T-helper 2 cell treated with Interferon-gamma antibody and Interleukin-4, amounts not matched to agents 100 ng/mL and 5 ng/mL, for 36 hours (primary cell): ENCODE data around the gene GNPTAB. TPM values are rescaled to one million over a fixed set of nuclear protein-coding genes. Genes with fewer than 3 reads are reported as not detected.

ENCODE experiments used
- intact Hi-C: fragments of 100-400 bp; cut with micrococcal nuclease; formaldehyde crosslinking; loops from one replicate; pipeline ENCODE4 v1.15.1; 2023
- total RNA-seq: library from RNA; stranded (reverse); gene quantifications from 2 replicates; pipeline ENCODE4 v1.2.3, GENCODE V29; 2022

Gene GNPTAB
- total RNA-seq, 1 donor from 2014 or later = 62.3 TPM

DNA sequence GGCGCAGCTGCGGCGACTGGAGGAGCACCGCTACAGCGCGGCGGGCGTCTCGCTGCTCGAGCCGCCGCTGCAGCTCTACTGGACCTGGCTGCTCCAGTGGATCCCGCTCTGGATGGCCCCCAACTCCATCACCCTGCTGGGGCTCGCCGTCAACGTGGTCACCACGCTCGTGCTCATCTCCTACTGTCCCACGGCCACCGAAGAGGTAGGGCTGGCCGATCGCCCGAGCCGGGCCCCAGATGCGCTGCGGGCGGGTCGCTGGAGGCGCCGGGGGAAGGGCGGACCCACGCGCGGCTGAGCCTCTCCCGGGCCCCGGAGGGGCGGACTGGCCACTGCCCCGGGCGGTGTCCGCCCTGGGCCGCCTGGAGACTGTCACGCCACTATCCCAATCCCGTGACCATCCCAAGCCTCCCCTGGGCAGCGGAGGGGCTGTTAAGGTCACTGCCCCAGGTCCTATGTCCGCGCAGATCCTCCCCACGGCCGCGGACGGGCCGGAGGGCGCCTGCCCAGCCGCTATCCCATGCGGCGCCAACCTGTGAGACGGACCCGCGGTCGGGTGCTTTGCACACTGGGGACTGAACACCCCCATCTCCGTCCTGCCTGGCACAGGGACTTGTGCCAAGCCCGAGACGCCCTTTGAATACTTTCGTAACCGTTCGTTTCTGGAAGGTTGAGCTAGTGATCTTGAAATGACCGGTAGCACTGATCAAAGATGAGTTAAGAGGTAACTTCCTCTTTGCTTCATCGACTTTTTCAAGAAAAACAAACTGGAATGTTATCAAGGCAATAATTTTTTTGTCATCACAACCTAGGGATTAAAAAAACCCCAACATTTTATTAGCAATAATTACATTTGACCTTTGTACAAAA lies 132.6 kb downstream of the GNPTAB start:
- intact Hi-C loops = loop anchor here (2.0 kb wide), 3 partner anchors 27 to 291 kb away; partner anchors contain the start of genes ARL1 and GNPTAB

DNA sequence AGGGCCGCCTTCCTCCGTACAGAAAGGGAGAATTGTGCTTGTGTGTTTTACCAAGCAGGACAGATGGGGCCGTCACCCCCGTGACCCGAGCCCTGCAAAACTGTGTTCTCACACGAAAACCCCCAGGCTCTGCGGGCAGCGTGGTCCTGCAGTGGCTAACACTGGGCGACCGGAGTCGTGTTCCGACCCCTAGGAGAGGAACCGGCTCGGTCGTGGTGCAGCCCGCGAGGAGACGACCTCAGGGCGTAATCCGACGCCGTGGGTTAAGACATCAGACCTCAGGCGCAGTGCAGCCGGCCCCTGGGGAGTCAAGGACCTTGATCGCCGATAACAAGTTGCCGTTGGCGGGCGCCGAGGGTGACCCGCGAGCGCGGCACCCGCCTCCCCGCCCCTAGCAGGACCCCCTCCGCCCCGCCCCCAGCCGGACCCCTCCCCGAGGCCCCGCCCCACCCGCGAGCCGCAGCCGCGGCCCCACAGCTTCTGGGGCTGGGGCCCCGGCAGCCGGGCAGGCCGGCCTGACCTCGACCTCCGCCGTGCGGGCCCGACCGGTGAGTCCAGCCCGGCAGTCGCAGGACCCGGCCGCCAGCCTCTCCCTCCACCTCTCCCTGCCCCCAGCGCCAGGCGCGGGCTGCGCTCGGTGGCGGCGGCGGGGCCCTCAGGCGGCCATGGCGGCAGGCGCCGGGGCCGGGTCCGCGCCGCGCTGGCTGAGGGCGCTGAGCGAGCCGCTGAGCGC lies 133.4 kb downstream of the GNPTAB start, which contains the start of gene CHPT1:
Gene CHPT1, plus strand, starts transcription at position 444 of the 733 bp plus-strand sequence. Its CDS starts 222 bp downstream, at position 666.
- intact Hi-C loops = loop anchor here (2.0 kb wide), 3 partner anchors 27 to 291 kb away; partner anchors contain the start of genes ARL1 and GNPTAB

DNA sequence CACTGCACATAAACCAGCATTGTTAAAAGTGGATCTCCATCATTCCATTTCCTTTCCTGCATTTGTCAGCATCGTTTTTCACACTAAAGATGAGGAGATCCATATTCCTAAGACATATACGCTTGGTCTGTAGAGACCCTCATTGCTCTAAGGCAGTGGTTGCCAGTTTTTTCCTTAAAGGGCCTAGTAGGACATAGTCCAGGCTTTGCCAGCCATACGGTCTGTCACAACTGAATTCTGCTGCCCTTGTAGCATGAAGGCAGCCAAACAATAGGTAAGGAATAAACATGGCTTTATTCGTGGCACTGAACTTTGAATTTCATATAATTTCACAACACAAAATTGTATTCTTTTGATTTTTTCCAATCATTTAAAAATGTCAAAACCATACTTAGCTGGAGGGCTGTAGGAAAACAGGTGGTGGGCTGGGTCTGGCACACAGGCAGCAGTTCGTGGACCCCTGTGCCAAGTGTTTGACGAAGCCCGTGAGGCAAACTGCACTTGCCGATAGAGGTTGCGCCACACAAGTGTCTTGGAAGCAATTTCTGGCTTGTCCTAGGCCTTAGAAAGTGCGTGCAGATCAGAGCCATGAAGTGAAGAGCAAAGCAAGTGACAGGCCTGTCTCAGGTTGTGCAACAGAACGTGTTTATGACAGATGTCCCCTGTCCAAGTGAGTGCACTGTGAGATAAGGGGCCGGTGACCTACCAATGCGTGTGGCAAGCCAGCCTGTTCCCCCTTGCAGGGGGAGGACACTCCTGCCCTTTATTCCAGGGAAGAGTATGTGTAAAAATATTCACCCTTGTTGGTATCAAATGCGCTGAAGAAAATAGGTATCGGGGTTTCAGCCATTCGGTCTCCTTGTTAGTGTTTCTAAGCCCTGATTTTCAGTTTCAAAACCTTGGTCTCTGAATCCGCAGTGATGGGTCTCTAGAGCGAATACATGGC lies 134.2 kb downstream of the GNPTAB start:
- intact Hi-C loops = loop anchor here (2.0 kb wide), 3 partner anchors 26 to 290 kb away; partner anchors contain the start of genes ARL1 and GNPTAB

DNA sequence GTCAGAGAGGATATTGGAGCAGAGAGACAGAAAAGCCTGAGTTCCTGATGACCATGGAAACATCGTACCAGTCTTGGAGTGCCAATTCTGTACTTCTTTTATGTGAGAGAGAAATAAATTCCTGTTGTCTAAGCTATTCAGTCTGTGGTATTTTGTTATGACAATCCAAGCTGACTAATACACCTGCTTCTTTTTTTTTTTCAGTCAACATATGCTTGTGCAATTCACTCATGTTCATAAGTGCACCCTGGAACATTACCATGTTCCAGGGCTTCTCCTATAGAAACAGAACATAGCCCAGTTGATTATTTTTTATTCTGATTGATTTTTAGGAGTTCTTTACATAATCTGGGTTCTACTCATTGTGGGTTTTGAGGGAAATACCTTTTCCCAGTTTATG lies 135.1 kb downstream of the GNPTAB start:
- intact Hi-C loops = loop anchor here (2.0 kb wide), 3 partner anchors 25 to 289 kb away; partner anchors contain the start of genes ARL1 and GNPTAB

Other genes with a start within 250 kb of the GNPTAB start
- gene MYBPC1, start 236.0 kb downstream of the GNPTAB start, total RNA-seq = not detected in 2 replicates
- 12.3 and 12.6 TPM in 2 replicates for gene CHPT1, start 133.3 kb downstream of the GNPTAB start, total RNA-seq
- 0.93 and 1.2 TPM in 2 replicates for gene SYCP3, start 91.5 kb downstream of the GNPTAB start, total RNA-seq
- 2.4 and 3.0 TPM in 2 replicates for gene DRAM1, start 46.6 kb upstream of the GNPTAB start, total RNA-seq
- gene WASHC3, start 231.0 kb upstream of the GNPTAB start, total RNA-seq = 53.3 and 59.1 TPM in 2 replicates